GM12864 (cell line): ENCODE data around the gene ATRNL1.
"Not testable (repeated sequence)": the region's sequence is repeated elsewhere in the genome, so short reads cannot be mapped to it uniquely, and the experiment has no call there.

ENCODE experiments used
- DNase-seq: peaks from one replicate; pipeline ENCODE4 v3.0.0-alpha.2; 2011; ENCODE audit warnings: low read depth
- H3K4me3 ChIP-seq: 2 replicates; pipeline ENCODE4 v1.5.1; 2011; ENCODE audit warnings: mild to moderate bottlenecking, low read depth, low read length, control low read depth
- TF ChIP-seq, protein P1 (sequence below): IDR thresholded peaks from 2 replicates; pipeline ENCODE4 v1.5.1; 2011; ENCODE audit warnings: low read depth, mild to moderate bottlenecking, moderate library complexity, low read length, control low read depth, inconsistent platforms; ENCODE audit errors: missing control alignments

The ATRNL1 gene

DNA sequence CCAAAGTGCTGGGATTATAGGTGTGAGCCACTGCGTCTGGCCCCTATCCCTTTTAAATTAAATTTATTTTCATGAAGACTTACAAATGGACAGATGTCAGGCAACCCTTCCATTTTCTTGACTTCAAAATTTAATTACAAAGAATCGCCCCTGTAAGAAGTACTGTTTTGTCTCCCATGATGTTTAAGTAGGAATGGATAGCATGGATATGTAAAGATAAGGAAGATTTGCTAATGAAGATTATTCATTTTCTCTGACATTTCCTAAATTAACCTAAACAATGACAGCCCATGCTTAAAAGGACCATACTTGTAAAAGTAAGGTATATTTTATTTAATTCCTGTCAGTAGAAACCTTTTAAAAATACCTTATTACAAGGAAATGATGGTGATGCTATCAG is 627.0 kb downstream of the ATRNL1 start:
- DNase-seq = no peak
- TF ChIP-seq, protein P1, sequence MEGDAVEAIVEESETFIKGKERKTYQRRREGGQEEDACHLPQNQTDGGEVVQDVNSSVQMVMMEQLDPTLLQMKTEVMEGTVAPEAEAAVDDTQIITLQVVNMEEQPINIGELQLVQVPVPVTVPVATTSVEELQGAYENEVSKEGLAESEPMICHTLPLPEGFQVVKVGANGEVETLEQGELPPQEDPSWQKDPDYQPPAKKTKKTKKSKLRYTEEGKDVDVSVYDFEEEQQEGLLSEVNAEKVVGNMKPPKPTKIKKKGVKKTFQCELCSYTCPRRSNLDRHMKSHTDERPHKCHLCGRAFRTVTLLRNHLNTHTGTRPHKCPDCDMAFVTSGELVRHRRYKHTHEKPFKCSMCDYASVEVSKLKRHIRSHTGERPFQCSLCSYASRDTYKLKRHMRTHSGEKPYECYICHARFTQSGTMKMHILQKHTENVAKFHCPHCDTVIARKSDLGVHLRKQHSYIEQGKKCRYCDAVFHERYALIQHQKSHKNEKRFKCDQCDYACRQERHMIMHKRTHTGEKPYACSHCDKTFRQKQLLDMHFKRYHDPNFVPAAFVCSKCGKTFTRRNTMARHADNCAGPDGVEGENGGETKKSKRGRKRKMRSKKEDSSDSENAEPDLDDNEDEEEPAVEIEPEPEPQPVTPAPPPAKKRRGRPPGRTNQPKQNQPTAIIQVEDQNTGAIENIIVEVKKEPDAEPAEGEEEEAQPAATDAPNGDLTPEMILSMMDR = no peak
- no peak overlapping the region for H3K4me3 ChIP-seq

DNA sequence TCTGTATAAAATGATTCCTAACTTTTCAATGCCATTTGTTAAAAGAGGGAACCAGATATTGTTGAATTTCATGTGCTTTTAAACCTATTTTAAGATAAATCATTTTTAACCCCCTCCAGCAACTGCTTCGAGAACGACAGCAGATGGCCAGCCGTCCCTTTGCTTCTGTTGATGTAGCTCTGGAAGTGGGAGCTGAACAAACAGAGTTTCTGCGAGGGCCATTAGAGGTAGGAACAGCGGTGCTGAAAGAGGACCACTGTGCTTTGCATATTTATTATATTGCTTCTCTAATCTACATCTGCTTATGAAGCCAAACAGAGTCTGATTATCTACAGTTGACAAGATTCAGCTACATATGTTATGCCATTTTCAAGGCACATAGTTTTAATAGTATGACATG is 634.0 kb downstream of the ATRNL1 start:
- TF ChIP-seq, protein P1 = no peak
- no peak for DNase-seq
- H3K4me3 ChIP-seq = no peak overlapping the region

DNA sequence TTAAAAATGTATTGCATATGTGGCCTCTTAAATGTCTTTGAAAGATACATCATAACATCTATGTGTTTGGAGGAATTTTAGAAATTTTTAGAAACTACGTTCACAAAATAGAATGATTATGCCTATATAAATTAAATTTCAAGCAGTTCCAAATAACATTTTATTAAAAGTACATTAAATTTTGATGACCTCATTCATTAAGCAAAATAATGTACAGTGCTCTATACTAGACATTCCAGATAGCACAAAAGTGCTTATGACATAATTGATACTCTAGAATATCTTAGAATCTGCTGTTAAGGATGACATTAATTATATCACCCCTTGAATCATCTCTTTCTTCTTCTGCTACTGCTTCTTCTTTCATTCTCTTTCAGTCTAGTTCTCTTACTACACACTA is 650.9 kb downstream of the ATRNL1 start:
- DNase-seq = no peak

DNA sequence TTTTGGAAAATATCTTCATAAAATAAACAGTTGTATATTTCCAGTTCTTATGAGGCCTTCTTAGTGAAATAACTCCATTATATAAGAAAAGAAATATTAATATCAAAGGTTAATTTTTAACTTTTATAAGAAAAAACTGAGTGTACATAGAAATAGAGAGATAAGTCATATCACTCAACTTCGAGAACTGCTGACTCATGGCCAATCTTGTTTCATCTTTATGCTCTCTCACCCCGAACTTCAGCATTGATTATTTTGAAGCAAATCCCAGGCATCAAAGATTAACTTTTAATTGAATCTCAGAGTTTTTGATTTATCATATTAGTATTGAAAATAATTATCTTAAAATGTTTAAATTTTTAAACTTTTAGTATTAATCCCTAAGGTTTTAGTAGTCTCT is 652.8 kb downstream of the ATRNL1 start:
- H3K4me3 ChIP-seq = no peak overlapping the region
- TF ChIP-seq, protein P1 = no peak
- no peak for DNase-seq

More for the DNA sequence above, 650.9 kb downstream of the ATRNL1 start:
- H3K4me3 ChIP-seq = no peak overlapping the region
- TF ChIP-seq, protein P1 = no peak

DNA sequence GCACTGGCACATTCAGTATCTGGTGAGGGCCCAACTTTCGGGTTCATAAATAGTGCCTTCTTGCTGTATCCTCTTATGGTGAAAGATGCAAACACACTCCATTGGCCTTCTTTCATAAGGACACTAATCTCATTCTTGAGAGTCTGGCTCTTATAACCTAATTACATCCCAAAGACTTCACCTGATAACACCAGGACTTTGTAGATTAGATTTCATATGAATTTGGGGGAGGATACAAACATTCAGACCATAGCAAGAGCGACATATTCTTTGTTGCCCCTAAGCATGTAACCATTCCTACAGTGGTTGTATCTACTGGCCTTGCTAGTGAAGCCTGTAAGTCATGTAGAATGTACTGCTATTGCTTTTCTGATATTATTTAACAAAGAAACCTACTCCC is 654.6 kb downstream of the ATRNL1 start:
- no peak for DNase-seq
- TF ChIP-seq, protein P1 = no peak
- no peak overlapping the region for H3K4me3 ChIP-seq

DNA sequence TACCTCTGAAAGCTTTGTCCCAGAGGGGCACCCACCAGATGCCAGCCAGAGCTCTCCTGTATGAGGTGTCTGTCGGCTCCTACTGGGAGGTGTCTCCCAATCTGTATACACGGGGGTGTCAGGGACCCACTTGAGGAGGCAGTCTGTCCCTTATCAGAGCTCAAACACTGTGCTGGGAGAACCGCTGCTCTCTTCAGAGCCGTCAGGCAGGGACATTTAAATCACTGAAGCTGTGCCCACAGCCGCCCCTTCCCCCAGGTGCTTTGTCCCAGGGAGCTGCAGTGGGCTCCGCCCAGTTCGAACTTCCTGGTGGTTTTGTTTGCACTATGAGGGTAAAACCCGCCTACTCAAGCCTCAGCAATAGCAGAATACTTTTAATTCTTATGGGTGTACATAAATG is 665.3 kb downstream of the ATRNL1 start:
- not testable (repeated sequence) for H3K4me3 ChIP-seq, DNase-seq

DNA sequence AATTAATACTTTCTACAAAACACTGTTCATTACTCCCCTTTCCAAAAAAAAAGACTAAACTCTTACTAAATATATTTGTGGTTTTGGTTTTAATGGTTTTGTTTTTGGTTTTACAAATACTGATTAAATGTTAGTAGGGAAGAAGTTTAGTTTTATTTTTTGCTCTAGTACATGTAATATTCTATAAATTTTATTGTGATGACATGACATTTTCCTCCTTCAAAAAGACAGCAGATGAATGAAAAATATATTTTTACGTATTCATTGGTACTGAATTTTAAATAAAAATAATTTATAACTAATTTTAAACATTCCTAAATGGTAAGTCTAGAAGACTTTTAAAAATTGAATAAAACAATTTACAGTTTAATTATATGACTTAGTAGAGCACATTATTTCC is 667.0 kb downstream of the ATRNL1 start:
- H3K4me3 ChIP-seq = no peak overlapping the region
- TF ChIP-seq, protein P1 = no peak
- DNase-seq = no peak

DNA sequence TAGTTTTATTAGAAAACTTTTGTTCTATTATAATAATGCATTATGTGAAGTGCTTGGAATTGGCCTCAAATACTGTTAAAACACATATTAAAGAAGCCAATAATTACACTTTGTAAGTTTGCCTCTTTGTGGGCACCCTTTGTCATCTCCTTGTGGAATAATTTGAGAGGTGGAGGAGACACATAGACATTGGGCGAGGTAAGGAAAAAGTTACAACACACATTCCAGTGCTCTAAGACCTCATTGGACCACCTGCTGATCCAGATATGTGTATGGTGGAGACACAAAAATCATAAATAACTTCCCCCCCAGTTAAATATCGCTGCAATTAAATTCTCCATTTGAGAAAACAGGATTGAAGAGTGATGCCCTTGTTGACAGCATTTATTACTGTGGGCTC is 668.0 kb downstream of the ATRNL1 start:
- no peak for DNase-seq
- no peak overlapping the region for H3K4me3 ChIP-seq

More for the DNA sequence above, 668.0 kb downstream of the ATRNL1 start:
- TF ChIP-seq, protein P1 = no peak
